A549 (cell line): ENCODE measurements around the gene MUC6. TPM values are rescaled to one million over a fixed set of nuclear protein-coding genes. Genes with fewer than 3 reads are reported as not detected.

Source experiments
- ATAC-seq, 2 experiments: fragments of 200-7000 bp in 1 of 2; fragments of >200 bp in 1 of 2; cut with Nextera tagmentation in 1 of 2; cut with Tn5 transposase in 1 of 2; 3 replicates each; pipeline versions ENCODE4 v1.8.0 to v1.9.1; 2018 to 2020; ENCODE audit warnings: mild to moderate bottlenecking in 1 of 2, moderate library complexity in 1 of 2
- CTCF ChIA-PET: fragments of 300-600 bp; sonication (Branson Sonifier 250); formaldehyde crosslinking; extraction: SDS; loops from one replicate; lab custom pipeline; 2021; ENCODE audit warnings: antibody characterized with exemption, inconsistent platforms; lab: Yijun Ruan, JAX
- POLR2A ChIA-PET: fragments of 350-600 bp; formaldehyde crosslinking; extraction: SDS; loops from one replicate; lab custom pipeline; 2021; ENCODE audit warnings: antibody characterized with exemption, inconsistent platforms; lab: Yijun Ruan, JAX
- DNase-seq, 2 experiments: peaks; one replicate each; pipeline versions ENCODE4 v3.0.0 to v3.0.0-alpha.2; 2011 to 2016; ENCODE audit warnings: low read depth in 1 of 2, low spot score in 1 of 2
- FAIRE-seq: peaks from 2 replicates; lab custom pipeline; 2011; peaks lifted over from hg19 to GRCh38; lab: Jason Lieb, UNC
- H3K27ac ChIP-seq, 2 experiments: fragments of >200 bp; sonication (Bioruptor Twin); formaldehyde crosslinking; 3 replicates each; pipeline ENCODE4 v1.5.1; 2016 to 2017
- H3K4me1 ChIP-seq: fragments of >200 bp; sonication (Bioruptor Twin); formaldehyde crosslinking; 3 replicates; pipeline ENCODE4 v1.6.1; 2016
- H3K4me2 ChIP-seq: fragments of >200 bp; sonication (Bioruptor Twin); formaldehyde crosslinking; 3 replicates; pipeline ENCODE4 v1.6.1; 2016
- H3K4me3 ChIP-seq: fragments of >200 bp; sonication (Bioruptor Twin); formaldehyde crosslinking; 3 replicates; pipeline ENCODE4 v1.5.1; 2016
- H3K9me3 ChIP-seq: fragments of >200 bp; sonication (Bioruptor Twin); formaldehyde crosslinking; 3 replicates; pipeline ENCODE4 v1.6.1; 2016
- CBX8 ChIP-seq: fragments of 200-600 bp; sonication (generic); IDR thresholded peaks from 2 replicates; pipeline ENCODE4 v1.6.1; 2016
- CHD4 ChIP-seq: fragments of 200-600 bp; sonication (generic); IDR thresholded peaks from 2 replicates; pipeline ENCODE4 v1.6.1; 2016; ENCODE audit warnings: antibody characterized with exemption, mild to moderate bottlenecking, borderline replicate concordance
- EHMT2 ChIP-seq: fragments of 200-600 bp; sonication (generic); IDR thresholded peaks from 2 replicates; pipeline ENCODE4 v1.6.1; 2016; ENCODE audit warnings: antibody characterized with exemption, low read depth, mild to moderate bottlenecking, moderate library complexity
- FOSL2 ChIP-seq, 2 experiments: fragments of 450-650 bp in 1 of 2; fragments of >200 bp in 1 of 2; sonication (Bioruptor Twin) in 1 of 2; formaldehyde crosslinking; IDR thresholded peaks; 2 replicates each; pipeline versions ENCODE4 v1.5.0 to v1.6.1; 2016 to 2020; ENCODE audit warnings: mild to moderate bottlenecking in 1 of 2, moderate library complexity in 1 of 2
- GATA3 ChIP-seq: IDR thresholded peaks from 2 replicates; pipeline ENCODE4 v1.6.1; 2012; ENCODE audit warnings: borderline replicate concordance
- KDM5A ChIP-seq: fragments of 200-600 bp; sonication (generic); IDR thresholded peaks from 2 replicates; pipeline ENCODE4 v1.6.1; 2016; ENCODE audit warnings: antibody characterized with exemption, mild to moderate bottlenecking
- MAFK ChIP-seq: fragments of 450-650 bp; IDR thresholded peaks from 2 replicates; pipeline ENCODE4 v1.6.1; 2014; ENCODE audit not compliant: partially characterized antibody
- MYC ChIP-seq: IDR thresholded peaks from 2 replicates; pipeline ENCODE4 v1.6.1; 2012; ENCODE audit warnings: mild to moderate bottlenecking, inconsistent platforms, low read length, improper control_type of control experiment, borderline replicate concordance
- NFE2L2 ChIP-seq: fragments of 150-350 bp; conservative IDR thresholded peaks from 2 replicates; pipeline ENCODE4 v1.6.1; 2014; ENCODE audit warnings: low read length
- NPAS2 ChIP-seq: fragments of 250-450 bp; sonication (Bioruptor Pico); IDR thresholded peaks from 2 replicates; pipeline ENCODE4 v1.8.0; 2022; ENCODE audit warnings: mild to moderate bottlenecking, moderate library complexity, borderline replicate concordance
- POLR2A ChIP-seq: IDR thresholded peaks from 2 replicates; pipeline ENCODE4 v1.6.1; 2012; ENCODE audit warnings: mild to moderate bottlenecking, low read length
- POLR2AphosphoS2 ChIP-seq: conservative IDR thresholded peaks from 2 replicates; pipeline ENCODE4 v1.6.1; 2012; ENCODE audit warnings: low read length, improper control_type of control experiment, inconsistent platforms
- RNF2 ChIP-seq: fragments of 200-600 bp; sonication (generic); IDR thresholded peaks from 2 replicates; pipeline ENCODE4 v1.6.1; 2016; ENCODE audit warnings: low read depth, mild to moderate bottlenecking, antibody characterized with exemption, moderate library complexity, borderline replicate concordance
- SMC3 ChIP-seq: fragments of >200 bp; sonication (Bioruptor Twin); formaldehyde crosslinking; IDR thresholded peaks from 3 replicates; pipeline ENCODE4 v1.6.1; 2018; ENCODE audit warnings: inconsistent platforms
- ZC3H11A ChIP-seq: fragments of 450-650 bp; IDR thresholded peaks from 2 replicates; pipeline ENCODE4 v1.6.1; 2014; ENCODE audit warnings: antibody characterized with exemption, mild to moderate bottlenecking
- ZFP36 ChIP-seq: fragments of 450-650 bp; IDR thresholded peaks from 2 replicates; pipeline ENCODE4 v1.6.1; 2014; ENCODE audit warnings: borderline replicate concordance; ENCODE audit not compliant: partially characterized antibody
- WGBS: methylation state at CpG from one replicate; pipeline ENCODE4 v1.1.6; 2017; ENCODE audit errors: missing lambda C conversion rate; 5-methylcytosine and 5-hydroxymethylcytosine counted together
- polyA plus RNA-seq, 4 experiments: library from polyadenylated mRNA; depleted of rRNA in 3 of 4; stranded (reverse); fragments of >200 nt; fragmentation: RNase III in 1 of 4; extraction: RNeasy Plus Mini Kit Qiagen cat#74134 plus additional on column Dnase treatment in 1 of 4; gene quantifications; 2 replicates in 3 of 4; 3 replicates in 1 of 4; pipeline ENCODE4 v1.2.3, GENCODE V29; 2011 to 2017
- TF ChIP-seq, protein P1 (sequence below): fragments of 450-650 bp; IDR thresholded peaks from 2 replicates; pipeline ENCODE4 v1.6.1; 2014; ENCODE audit warnings: antibody characterized with exemption
- TF ChIP-seq, protein P2 (sequence below): fragments of >200 bp; sonication (Bioruptor Twin); formaldehyde crosslinking; IDR thresholded peaks from 3 replicates; pipeline ENCODE4 v1.5.1; 2016
- TF ChIP-seq, protein P3 (sequence below): fragments of 200-600 bp; sonication (generic); IDR thresholded peaks from 2 replicates; pipeline ENCODE4 v1.6.1; 2016; ENCODE audit warnings: antibody characterized with exemption, mild to moderate bottlenecking, moderate library complexity
- TF ChIP-seq, protein P4 (sequence below): fragments of >200 bp; sonication (Bioruptor Twin); formaldehyde crosslinking; IDR thresholded peaks from 2 replicates; pipeline ENCODE4 v1.6.1; 2016
- TF ChIP-seq, protein P5 (sequence below): IDR thresholded peaks from 2 replicates; pipeline ENCODE4 v1.6.1; 2012; ENCODE audit warnings: low read depth, borderline replicate concordance

MUC6 gene
- polyA plus RNA-seq, 2 of the 4 experiments (the other 2 are of a cell fraction), result not detected

DNA sequence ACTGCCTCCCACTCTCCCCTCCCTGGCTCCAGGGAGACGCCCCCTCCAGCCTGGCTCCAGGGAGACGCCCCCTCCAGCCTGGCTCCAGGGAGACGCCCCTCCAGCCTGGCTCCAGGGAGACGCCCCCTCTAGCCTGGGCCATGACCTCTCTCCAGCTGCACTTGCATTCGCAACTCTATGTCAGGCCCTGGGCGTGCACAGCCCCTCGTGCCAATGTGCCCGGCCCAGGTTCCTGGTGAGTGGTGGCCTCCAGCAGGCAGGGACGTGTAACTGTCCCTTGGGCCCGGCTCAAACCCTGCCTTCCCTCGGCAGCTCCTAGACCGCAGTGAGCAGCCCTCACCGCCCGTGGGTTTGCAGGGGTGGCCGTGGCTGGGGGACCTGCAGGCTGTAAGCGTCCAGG is 6.9 kb downstream of the MUC6 start (continued):
- TF ChIP-seq NFE2L2 (no peak), NPAS2 (CRISPR knock-in tag) (no peak), GATA3 (no peak), ZFP36 (no peak)
- TF ChIP-seq, protein P1, sequence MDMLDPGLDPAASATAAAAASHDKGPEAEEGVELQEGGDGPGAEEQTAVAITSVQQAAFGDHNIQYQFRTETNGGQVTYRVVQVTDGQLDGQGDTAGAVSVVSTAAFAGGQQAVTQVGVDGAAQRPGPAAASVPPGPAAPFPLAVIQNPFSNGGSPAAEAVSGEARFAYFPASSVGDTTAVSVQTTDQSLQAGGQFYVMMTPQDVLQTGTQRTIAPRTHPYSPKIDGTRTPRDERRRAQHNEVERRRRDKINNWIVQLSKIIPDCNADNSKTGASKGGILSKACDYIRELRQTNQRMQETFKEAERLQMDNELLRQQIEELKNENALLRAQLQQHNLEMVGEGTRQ, result no peak

DNA sequence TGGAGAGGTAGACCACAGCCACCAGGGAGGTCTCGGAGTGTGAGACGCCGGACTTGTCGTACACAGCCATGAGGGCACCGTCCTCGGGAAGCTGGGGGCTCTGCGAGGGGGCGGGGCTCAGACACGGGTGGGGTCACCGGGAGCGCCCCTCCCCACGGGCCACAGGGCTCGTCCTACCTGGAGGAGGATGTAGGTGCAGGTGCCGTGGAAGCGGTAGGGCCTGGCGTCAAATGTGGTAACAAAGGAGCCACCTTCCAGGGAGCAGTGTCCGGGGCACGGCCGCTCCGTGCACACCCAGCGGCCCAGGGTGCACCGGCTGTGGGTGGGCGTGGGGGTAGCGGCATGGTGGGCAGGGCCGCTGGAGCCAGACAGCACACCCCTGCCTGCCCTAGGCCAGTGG is 7.5 kb downstream of the MUC6 start:
- FAIRE-seq (no peak), ATAC-seq (no peak; a peak in 1 of 6 replicates), DNase-seq (no peak)
- TF ChIP-seq, protein P2, sequence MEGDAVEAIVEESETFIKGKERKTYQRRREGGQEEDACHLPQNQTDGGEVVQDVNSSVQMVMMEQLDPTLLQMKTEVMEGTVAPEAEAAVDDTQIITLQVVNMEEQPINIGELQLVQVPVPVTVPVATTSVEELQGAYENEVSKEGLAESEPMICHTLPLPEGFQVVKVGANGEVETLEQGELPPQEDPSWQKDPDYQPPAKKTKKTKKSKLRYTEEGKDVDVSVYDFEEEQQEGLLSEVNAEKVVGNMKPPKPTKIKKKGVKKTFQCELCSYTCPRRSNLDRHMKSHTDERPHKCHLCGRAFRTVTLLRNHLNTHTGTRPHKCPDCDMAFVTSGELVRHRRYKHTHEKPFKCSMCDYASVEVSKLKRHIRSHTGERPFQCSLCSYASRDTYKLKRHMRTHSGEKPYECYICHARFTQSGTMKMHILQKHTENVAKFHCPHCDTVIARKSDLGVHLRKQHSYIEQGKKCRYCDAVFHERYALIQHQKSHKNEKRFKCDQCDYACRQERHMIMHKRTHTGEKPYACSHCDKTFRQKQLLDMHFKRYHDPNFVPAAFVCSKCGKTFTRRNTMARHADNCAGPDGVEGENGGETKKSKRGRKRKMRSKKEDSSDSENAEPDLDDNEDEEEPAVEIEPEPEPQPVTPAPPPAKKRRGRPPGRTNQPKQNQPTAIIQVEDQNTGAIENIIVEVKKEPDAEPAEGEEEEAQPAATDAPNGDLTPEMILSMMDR, result no peak
- TF ChIP-seq KDM5A (no peak), ZC3H11A (no peak), POLR2AphosphoS2 (no peak), FOSL2 (IDR thresholded peaks at IDR 0.05) (no peak), FOSL2 (CRISPR knock-in tag; IDR thresholded peaks at IDR 0.05) (no peak), CHD4 (no peak), MAFK (no peak), POLR2A (no peak), SMC3 (no peak), CBX8 (no peak), RNF2 (no peak), MYC (no peak), EHMT2 (no peak)
- TF ChIP-seq, protein P3, sequence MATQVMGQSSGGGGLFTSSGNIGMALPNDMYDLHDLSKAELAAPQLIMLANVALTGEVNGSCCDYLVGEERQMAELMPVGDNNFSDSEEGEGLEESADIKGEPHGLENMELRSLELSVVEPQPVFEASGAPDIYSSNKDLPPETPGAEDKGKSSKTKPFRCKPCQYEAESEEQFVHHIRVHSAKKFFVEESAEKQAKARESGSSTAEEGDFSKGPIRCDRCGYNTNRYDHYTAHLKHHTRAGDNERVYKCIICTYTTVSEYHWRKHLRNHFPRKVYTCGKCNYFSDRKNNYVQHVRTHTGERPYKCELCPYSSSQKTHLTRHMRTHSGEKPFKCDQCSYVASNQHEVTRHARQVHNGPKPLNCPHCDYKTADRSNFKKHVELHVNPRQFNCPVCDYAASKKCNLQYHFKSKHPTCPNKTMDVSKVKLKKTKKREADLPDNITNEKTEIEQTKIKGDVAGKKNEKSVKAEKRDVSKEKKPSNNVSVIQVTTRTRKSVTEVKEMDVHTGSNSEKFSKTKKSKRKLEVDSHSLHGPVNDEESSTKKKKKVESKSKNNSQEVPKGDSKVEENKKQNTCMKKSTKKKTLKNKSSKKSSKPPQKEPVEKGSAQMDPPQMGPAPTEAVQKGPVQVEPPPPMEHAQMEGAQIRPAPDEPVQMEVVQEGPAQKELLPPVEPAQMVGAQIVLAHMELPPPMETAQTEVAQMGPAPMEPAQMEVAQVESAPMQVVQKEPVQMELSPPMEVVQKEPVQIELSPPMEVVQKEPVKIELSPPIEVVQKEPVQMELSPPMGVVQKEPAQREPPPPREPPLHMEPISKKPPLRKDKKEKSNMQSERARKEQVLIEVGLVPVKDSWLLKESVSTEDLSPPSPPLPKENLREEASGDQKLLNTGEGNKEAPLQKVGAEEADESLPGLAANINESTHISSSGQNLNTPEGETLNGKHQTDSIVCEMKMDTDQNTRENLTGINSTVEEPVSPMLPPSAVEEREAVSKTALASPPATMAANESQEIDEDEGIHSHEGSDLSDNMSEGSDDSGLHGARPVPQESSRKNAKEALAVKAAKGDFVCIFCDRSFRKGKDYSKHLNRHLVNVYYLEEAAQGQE, result no peak
- TF ChIP-seq, protein P4, sequence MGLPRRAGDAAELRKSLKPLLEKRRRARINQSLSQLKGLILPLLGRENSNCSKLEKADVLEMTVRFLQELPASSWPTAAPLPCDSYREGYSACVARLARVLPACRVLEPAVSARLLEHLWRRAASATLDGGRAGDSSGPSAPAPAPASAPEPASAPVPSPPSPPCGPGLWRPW, result no peak
- TF ChIP-seq, protein P5, sequence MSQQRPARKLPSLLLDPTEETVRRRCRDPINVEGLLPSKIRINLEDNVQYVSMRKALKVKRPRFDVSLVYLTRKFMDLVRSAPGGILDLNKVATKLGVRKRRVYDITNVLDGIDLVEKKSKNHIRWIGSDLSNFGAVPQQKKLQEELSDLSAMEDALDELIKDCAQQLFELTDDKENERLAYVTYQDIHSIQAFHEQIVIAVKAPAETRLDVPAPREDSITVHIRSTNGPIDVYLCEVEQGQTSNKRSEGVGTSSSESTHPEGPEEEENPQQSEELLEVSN, result no peak
- Histone ChIP-seq H3K4me2 (no peak overlapping the region), H3K27ac (no peak overlapping the region), H3K4me1 (no peaks in the 10 kb centered on the region), H3K9me3 (no peaks in the 10 kb centered on the region), H3K4me3 (no peak overlapping the region)
- 84% methylated on average over 15 of the region's 25 CpGs for WGBS
- POLR2A ChIA-PET, result no interaction called here
- CTCF ChIA-PET, result interaction anchor here (1.7 to 1.9 kb wide), 2 partner anchors 13 to 21 kb away, joined by 4 to 9 read pairs; no protein-coding TSS in a partner anchor
